ENCODE results near the gene SLC1A5.

SLC1A5 gene

DNA sequence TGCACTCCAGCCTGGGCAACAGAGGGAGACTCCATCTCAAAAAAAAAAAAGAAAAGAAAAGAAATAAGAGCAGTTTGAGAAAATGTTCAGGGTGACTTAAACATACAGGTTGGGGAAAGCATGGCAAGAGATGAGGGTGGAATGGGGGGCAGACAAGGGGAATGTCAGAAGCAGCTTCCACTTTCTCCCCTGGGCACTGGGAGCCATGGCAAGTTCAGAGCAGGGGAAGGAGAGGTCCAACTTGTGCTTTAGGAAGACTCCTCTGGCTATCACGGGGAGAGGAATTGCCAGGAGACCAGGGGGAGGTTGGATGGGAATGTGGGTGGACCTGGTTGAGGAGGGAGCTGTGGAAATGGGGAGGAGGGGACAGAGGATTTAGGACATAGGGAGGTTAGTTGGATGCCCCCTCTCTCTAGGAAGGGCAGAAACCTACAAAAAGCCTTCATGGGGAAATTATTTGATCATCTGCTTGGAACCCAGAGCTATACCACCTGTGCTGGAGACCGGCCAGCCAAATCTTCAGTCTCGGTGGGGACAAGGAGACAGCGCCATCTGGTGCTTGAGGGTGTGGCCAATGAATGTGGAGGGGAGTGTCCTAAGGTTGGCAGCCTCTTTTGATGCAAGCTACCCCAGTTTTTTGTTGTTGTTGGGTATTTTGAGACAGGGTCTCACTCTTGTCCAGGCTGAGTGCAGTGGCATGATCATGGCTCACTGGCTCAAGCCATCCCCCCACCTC lies 34.8 kb downstream of the SLC1A5 start (continued):
- TF ChIP-seq, protein P1, sequence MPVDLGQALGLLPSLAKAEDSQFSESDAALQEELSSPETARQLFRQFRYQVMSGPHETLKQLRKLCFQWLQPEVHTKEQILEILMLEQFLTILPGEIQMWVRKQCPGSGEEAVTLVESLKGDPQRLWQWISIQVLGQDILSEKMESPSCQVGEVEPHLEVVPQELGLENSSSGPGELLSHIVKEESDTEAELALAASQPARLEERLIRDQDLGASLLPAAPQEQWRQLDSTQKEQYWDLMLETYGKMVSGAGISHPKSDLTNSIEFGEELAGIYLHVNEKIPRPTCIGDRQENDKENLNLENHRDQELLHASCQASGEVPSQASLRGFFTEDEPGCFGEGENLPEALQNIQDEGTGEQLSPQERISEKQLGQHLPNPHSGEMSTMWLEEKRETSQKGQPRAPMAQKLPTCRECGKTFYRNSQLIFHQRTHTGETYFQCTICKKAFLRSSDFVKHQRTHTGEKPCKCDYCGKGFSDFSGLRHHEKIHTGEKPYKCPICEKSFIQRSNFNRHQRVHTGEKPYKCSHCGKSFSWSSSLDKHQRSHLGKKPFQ (tag by site-specific recombination; IDR thresholded peaks at IDR 0.05), result no peak
- TF ChIP-seq ZBTB21 (tag by site-specific recombination; IDR thresholded peaks at IDR 0.05) (no peak), BCL11B (tag by site-specific recombination; IDR thresholded peaks at IDR 0.05; ENCODE audit: low read depth) (no peak), SP3 (tag by site-specific recombination; IDR thresholded peaks at IDR 0.05) (no peak), ZBTB7A (tag by site-specific recombination; IDR thresholded peaks at IDR 0.05; ENCODE audit: low read depth) (no peak), ZNF266 (tag by site-specific recombination; IDR thresholded peaks at IDR 0.05; ENCODE audit: low read depth) (no peak), RBAK (tag by site-specific recombination; IDR thresholded peaks at IDR 0.05) (no peak), OSR2 (tag by site-specific recombination; IDR thresholded peaks at IDR 0.05) (no peak), ZBTB48 (tag by site-specific recombination; IDR thresholded peaks at IDR 0.05) (no peak), ZNF324 (tag by site-specific recombination; IDR thresholded peaks at IDR 0.05) (no peak)
- TF ChIP-seq, protein P2, sequence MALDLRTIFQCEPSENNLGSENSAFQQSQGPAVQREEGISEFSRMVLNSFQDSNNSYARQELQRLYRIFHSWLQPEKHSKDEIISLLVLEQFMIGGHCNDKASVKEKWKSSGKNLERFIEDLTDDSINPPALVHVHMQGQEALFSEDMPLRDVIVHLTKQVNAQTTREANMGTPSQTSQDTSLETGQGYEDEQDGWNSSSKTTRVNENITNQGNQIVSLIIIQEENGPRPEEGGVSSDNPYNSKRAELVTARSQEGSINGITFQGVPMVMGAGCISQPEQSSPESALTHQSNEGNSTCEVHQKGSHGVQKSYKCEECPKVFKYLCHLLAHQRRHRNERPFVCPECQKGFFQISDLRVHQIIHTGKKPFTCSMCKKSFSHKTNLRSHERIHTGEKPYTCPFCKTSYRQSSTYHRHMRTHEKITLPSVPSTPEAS (tag by site-specific recombination; IDR thresholded peaks at IDR 0.05), result no peak
- TF ChIP-seq, protein P3, sequence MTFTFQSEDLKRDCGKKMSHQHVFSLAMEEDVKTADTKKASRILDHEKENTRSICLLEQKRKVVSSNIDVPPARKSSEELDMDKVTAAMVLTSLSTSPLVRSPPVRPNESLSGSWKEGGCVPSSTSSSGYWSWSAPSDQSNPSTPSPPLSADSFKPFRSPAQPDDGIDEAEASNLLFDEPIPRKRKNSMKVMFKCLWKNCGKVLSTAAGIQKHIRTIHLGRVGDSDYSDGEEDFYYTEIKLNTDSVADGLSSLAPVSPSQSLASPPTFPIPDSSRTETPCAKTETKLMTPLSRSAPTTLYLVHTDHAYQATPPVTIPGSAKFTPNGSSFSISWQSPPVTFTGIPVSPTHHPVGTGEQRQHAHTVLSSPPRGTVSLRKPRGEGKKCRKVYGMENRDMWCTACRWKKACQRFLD (tag by site-specific recombination; IDR thresholded peaks at IDR 0.05), result no peak
- TF ChIP-seq, protein P4, sequence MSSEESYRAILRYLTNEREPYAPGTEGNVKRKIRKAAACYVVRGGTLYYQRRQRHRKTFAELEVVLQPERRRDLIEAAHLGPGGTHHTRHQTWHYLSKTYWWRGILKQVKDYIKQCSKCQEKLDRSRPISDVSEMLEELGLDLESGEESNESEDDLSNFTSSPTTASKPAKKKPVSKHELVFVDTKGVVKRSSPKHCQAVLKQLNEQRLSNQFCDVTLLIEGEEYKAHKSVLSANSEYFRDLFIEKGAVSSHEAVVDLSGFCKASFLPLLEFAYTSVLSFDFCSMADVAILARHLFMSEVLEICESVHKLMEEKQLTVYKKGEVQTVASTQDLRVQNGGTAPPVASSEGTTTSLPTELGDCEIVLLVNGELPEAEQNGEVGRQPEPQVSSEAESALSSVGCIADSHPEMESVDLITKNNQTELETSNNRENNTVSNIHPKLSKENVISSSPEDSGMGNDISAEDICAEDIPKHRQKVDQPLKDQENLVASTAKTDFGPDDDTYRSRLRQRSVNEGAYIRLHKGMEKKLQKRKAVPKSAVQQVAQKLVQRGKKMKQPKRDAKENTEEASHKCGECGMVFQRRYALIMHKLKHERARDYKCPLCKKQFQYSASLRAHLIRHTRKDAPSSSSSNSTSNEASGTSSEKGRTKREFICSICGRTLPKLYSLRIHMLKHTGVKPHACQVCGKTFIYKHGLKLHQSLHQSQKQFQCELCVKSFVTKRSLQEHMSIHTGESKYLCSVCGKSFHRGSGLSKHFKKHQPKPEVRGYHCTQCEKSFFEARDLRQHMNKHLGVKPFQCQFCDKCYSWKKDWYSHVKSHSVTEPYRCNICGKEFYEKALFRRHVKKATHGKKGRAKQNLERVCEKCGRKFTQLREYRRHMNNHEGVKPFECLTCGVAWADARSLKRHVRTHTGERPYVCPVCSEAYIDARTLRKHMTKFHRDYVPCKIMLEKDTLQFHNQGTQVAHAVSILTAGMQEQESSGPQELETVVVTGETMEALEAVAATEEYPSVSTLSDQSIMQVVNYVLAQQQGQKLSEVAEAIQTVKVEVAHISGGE (tag by site-specific recombination; conservative IDR thresholded peaks at IDR 0.05; ENCODE audit: low read depth), result no peak

DNA sequence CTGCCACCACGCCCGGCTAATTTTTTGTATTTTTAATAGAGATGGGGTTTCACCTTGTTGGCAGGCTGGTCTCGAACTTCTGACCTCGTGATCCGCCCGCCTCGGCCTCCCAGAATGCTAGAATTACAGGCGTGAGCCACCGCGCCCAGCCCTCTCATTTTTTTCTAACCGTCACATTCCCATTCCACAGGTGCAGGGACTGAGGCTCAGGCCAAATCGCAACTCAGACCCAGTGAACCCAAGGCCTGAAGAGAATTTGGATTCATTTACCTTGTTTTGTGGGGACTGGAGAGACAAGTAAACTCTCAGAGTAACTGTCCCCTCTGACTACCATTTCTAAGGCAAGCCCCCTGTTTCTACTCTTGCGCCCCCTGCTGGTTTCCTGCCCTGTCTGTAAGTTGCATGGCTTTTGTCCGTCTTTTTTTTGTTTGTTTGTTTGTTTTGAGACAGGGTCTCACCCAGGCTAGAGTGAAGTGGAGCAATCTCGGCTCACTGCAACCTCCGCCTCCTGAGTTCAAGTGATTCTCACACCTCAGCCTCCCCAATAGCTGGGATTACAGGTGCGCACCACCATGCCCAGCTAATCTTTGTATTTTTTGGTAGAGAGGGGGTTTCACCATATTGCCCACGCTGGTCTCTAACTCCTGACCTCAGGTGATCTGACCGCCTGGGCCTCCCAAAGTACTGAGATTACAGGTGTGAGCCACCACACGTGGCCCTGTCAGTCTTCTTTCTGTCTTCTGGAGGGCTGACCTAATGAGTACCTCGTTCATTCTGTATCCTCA lies 39.9 kb downstream of the SLC1A5 start:
- CTCF ChIA-PET, result interaction anchor here (0.5 to 5.6 kb wide), 18 partner anchors 10 to 185 kb away, joined by 3 to 35 read pairs (median 4); partner anchors contain the start of gene SLC1A5
- Histone ChIP-seq H3K9me3 (ENCODE audit: control insufficient read depth, insufficient read depth, low read depth, low read length) (no peaks in the 10 kb centered on the region), H3K36me3 (ENCODE audit: control insufficient read depth in 2 of 2, insufficient read depth in 1 of 2, low read length in 2 of 2) (peaks cover 21 to 32% of the 10 kb centered on the region in 2 experiments; a peak in 2 of 3 replicates), H3K4me1 (ENCODE audit: control insufficient read depth, insufficient read depth, low read length) (peaks cover 6% of the 10 kb centered on the region), H3K4me3 (ENCODE audit: low read depth, low read length) (no peak overlapping the region), H3K27ac (ENCODE audit: extremely low read depth, low read depth, low read length) (no peak overlapping the region)
- POLR2A ChIA-PET, result interaction anchor here (0.6 kb wide), 1 partner anchor 45 kb away, joined by 3 read pairs; no protein-coding TSS in a partner anchor
- no peak for TF ChIP-seq ZBTB21 (tag by site-specific recombination; IDR thresholded peaks at IDR 0.05)
- no peak for TF ChIP-seq ZNF416 (tag by site-specific recombination; IDR thresholded peaks at IDR 0.05)
- peak; percentile 64 for TF ChIP-seq SCRT2 (tag by site-specific recombination; IDR thresholded peaks at IDR 0.05)
- TF ChIP-seq, protein P5, sequence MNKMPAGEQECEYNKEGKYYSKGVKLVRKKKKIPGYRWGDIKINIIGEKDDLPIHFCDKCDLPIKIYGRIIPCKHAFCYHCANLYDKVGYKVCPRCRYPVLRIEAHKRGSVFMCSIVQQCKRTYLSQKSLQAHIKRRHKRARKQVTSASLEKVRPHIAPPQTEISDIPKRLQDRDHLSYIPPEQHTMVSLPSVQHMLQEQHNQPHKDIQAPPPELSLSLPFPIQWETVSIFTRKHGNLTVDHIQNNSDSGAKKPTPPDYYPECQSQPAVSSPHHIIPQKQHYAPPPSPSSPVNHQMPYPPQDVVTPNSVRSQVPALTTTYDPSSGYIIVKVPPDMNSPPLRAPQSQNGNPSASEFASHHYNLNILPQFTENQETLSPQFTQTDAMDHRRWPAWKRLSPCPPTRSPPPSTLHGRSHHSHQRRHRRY (tag by site-specific recombination; IDR thresholded peaks at IDR 0.05), result no peak
- TF ChIP-seq, protein P6, sequence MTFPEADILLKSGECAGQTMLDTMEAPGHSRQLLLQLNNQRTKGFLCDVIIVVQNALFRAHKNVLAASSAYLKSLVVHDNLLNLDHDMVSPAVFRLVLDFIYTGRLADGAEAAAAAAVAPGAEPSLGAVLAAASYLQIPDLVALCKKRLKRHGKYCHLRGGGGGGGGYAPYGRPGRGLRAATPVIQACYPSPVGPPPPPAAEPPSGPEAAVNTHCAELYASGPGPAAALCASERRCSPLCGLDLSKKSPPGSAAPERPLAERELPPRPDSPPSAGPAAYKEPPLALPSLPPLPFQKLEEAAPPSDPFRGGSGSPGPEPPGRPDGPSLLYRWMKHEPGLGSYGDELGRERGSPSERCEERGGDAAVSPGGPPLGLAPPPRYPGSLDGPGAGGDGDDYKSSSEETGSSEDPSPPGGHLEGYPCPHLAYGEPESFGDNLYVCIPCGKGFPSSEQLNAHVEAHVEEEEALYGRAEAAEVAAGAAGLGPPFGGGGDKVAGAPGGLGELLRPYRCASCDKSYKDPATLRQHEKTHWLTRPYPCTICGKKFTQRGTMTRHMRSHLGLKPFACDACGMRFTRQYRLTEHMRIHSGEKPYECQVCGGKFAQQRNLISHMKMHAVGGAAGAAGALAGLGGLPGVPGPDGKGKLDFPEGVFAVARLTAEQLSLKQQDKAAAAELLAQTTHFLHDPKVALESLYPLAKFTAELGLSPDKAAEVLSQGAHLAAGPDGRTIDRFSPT (tag by site-specific recombination; IDR thresholded peaks at IDR 0.05), result no peak
- TF ChIP-seq WT1 (tag by site-specific recombination; IDR thresholded peaks at IDR 0.05), result no peak
- no peak for TF ChIP-seq RBAK (tag by site-specific recombination; IDR thresholded peaks at IDR 0.05)
- no peak for TF ChIP-seq ZNF561 (tag by site-specific recombination; IDR thresholded peaks at IDR 0.05; ENCODE audit: borderline replicate concordance)
- no peak for TF ChIP-seq GFI1B (tag by site-specific recombination; IDR thresholded peaks at IDR 0.05)
- TF ChIP-seq, protein P7, sequence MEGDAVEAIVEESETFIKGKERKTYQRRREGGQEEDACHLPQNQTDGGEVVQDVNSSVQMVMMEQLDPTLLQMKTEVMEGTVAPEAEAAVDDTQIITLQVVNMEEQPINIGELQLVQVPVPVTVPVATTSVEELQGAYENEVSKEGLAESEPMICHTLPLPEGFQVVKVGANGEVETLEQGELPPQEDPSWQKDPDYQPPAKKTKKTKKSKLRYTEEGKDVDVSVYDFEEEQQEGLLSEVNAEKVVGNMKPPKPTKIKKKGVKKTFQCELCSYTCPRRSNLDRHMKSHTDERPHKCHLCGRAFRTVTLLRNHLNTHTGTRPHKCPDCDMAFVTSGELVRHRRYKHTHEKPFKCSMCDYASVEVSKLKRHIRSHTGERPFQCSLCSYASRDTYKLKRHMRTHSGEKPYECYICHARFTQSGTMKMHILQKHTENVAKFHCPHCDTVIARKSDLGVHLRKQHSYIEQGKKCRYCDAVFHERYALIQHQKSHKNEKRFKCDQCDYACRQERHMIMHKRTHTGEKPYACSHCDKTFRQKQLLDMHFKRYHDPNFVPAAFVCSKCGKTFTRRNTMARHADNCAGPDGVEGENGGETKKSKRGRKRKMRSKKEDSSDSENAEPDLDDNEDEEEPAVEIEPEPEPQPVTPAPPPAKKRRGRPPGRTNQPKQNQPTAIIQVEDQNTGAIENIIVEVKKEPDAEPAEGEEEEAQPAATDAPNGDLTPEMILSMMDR (tag by site-specific recombination; IDR thresholded peaks at IDR 0.05), result peak; percentile 75

All from HEK293 (cell line).